Liver (tissue), 9 donors: ENCODE data around the gene ADGRV1. TPM values are rescaled to one million over a fixed set of nuclear protein-coding genes. Genes with fewer than 3 reads are reported as not detected.
A peak's percentile ranks its signal among the peaks of the same experiment; 100 is the strongest.

ENCODE experiments used
- DNase-seq: peaks from one replicate; pipeline ENCODE4 v3.0.0-alpha.2; 2017; ENCODE audit warnings: low spot score
- H3K27ac ChIP-seq, 2 donors: one replicate each; pipeline ENCODE4 v1.7.0; 2013; ENCODE audit warnings: inconsistent platforms in 2 of 2, low read length in 2 of 2, control low read depth in 1 of 2, low read depth in 1 of 2, mild to moderate bottlenecking in 1 of 2
- H3K27me3 ChIP-seq, 4 donors: one replicate each; pipeline versions ENCODE4 v1.6.1 to v1.7.0; 2013; ENCODE audit warnings: low read length in 3 of 4, inconsistent platforms in 1 of 4, mild to moderate bottlenecking in 1 of 4, moderate library complexity in 1 of 4; ENCODE audit not compliant: control insufficient read depth in 4 of 4, insufficient read depth in 4 of 4
- H3K36me3 ChIP-seq, 4 donors: one replicate each; pipeline versions ENCODE4 v1.6.1 to v1.7.0; 2013; ENCODE audit warnings: low read length in 3 of 4, mild to moderate bottlenecking in 3 of 4, low read depth in 1 of 4, moderate library complexity in 1 of 4; ENCODE audit not compliant: control insufficient read depth in 4 of 4, insufficient read depth in 3 of 4
- H3K4me1 ChIP-seq, 4 donors: one replicate each; pipeline versions ENCODE4 v1.6.1 to v1.7.0; 2013; ENCODE audit warnings: low read length in 3 of 4, mild to moderate bottlenecking in 3 of 4, moderate library complexity in 1 of 4; ENCODE audit not compliant: control insufficient read depth in 4 of 4, insufficient read depth in 4 of 4
- H3K4me3 ChIP-seq, 3 donors: one replicate each; pipeline versions ENCODE4 v1.6.1 to v1.7.0; 2013; ENCODE audit warnings: low read length in 3 of 3, control low read depth in 1 of 3, low read depth in 1 of 3, mild to moderate bottlenecking in 1 of 3
- H3K9ac ChIP-seq, 2 donors: one replicate each; pipeline ENCODE4 v1.7.0; 2013; ENCODE audit warnings: low read length in 2 of 2, mild to moderate bottlenecking in 2 of 2, moderate library complexity in 2 of 2, control low read depth in 1 of 2, low read depth in 1 of 2
- H3K9me3 ChIP-seq, 4 donors: one replicate each; pipeline versions ENCODE4 v1.6.1 to v1.7.0; 2013; ENCODE audit warnings: low read length in 3 of 4; ENCODE audit not compliant: control insufficient read depth in 4 of 4
- ATF3 ChIP-seq: IDR thresholded peaks from 2 replicates; pipeline ENCODE4 v1.6.1; 2016; ENCODE audit warnings: antibody characterized with exemption
- EGR1 ChIP-seq, 2 donors: IDR thresholded peaks; 2 replicates each; pipeline ENCODE4 v1.6.1; 2016 to 2018; ENCODE audit warnings: antibody characterized with exemption in 2 of 2, low read depth in 2 of 2
- FOXA1 ChIP-seq: IDR thresholded peaks from 2 replicates; pipeline ENCODE4 v1.6.1; 2016; ENCODE audit warnings: antibody characterized with exemption
- FOXA2 ChIP-seq: IDR thresholded peaks from 2 replicates; pipeline ENCODE4 v1.6.1; 2016; ENCODE audit warnings: antibody characterized with exemption
- GABPA ChIP-seq, 2 donors: IDR thresholded peaks in 1 of 2; conservative IDR thresholded peaks in 1 of 2; 2 replicates each; pipeline ENCODE4 v1.6.1; 2016; ENCODE audit warnings: antibody characterized with exemption in 2 of 2, mild to moderate bottlenecking in 1 of 2, moderate library complexity in 1 of 2
- HNF4A ChIP-seq, 2 donors: conservative IDR thresholded peaks; 2 replicates each; pipeline ENCODE4 v1.6.1; 2016; ENCODE audit warnings: antibody characterized with exemption in 2 of 2, mild to moderate bottlenecking in 2 of 2
- HNF4G ChIP-seq: IDR thresholded peaks from 2 replicates; pipeline ENCODE4 v1.6.1; 2016; ENCODE audit warnings: antibody characterized with exemption
- JUND ChIP-seq, 2 donors: IDR thresholded peaks; 2 replicates each; pipeline ENCODE4 v1.6.1; 2016; ENCODE audit warnings: antibody characterized with exemption in 2 of 2
- NR2F2 ChIP-seq: IDR thresholded peaks from 2 replicates; pipeline ENCODE4 v1.6.1; 2016; ENCODE audit warnings: antibody characterized with exemption
- RAD21 ChIP-seq, 2 donors: IDR thresholded peaks; 2 replicates each; pipeline ENCODE4 v1.6.1; 2016; ENCODE audit warnings: antibody characterized with exemption in 2 of 2, mild to moderate bottlenecking in 2 of 2
- REST ChIP-seq: IDR thresholded peaks from 2 replicates; pipeline ENCODE4 v1.6.1; 2016; ENCODE audit warnings: antibody characterized with exemption, mild to moderate bottlenecking
- RXRA ChIP-seq, 2 donors: IDR thresholded peaks; 2 replicates each; pipeline ENCODE4 v1.6.1; 2017 to 2018; ENCODE audit warnings: antibody characterized with exemption in 2 of 2, mild to moderate bottlenecking in 1 of 2
- SP1 ChIP-seq: IDR thresholded peaks from 2 replicates; pipeline ENCODE4 v1.6.1; 2018; ENCODE audit warnings: antibody characterized with exemption, mild to moderate bottlenecking
- TAF1 ChIP-seq: conservative IDR thresholded peaks from 2 replicates; pipeline ENCODE4 v1.6.1; 2016; ENCODE audit warnings: antibody characterized with exemption, mild to moderate bottlenecking
- YY1 ChIP-seq: IDR thresholded peaks from 2 replicates; pipeline ENCODE4 v1.6.1; 2016; ENCODE audit warnings: antibody characterized with exemption, mild to moderate bottlenecking
- WGBS: extraction: QIAGEN DNeasy Blood & Tissue Kit; methylation state at CpG from one replicate; pipeline ENCODE4 v1.1.7; 2013; 5-methylcytosine and 5-hydroxymethylcytosine counted together
- polyA plus RNA-seq, 2 donors: library from polyadenylated mRNA; stranded (reverse) in 1 of 2; unstranded in 1 of 2; fragments of 200-250 nt in 1 of 2; fragments of >200 nt in 1 of 2; fragmentation: Nextera tagmentation in 1 of 2; extraction: Ambion mirVana in 1 of 2; gene quantifications; one replicate each; pipeline versions ENCODE4 v1.2.1 to v1.2.3, GENCODE V29; 2013 to 2015
- total RNA-seq, 2 donors: library from RNA; depleted of rRNA; stranded (reverse); fragments of >200 nt; gene quantifications; one replicate each; pipeline ENCODE4 v1.2.3, GENCODE V29; 2014
- TF ChIP-seq, protein P1 (sequence below): IDR thresholded peaks from 2 replicates; pipeline ENCODE4 v1.6.1; 2016; ENCODE audit warnings: antibody characterized with exemption
- TF ChIP-seq, protein P2 (sequence below): fragments of 150-350 bp; IDR thresholded peaks from 2 replicates; pipeline ENCODE4 v1.5.1; 2017; ENCODE audit warnings: improper control_type of control experiment, low read depth, low read length; ENCODE audit not compliant: missing input control
- TF ChIP-seq, protein P3 (sequence below): IDR thresholded peaks from 2 replicates; pipeline ENCODE4 v1.6.1; 2016; ENCODE audit warnings: antibody characterized with exemption
- donor health status: healthy.
- donor health status: healthy.
- donor health status: healthy.
- donor health status: healthy.
- donor health status: healthy.

Gene ADGRV1
- total and polyA plus RNA-seq, 4 donors: 5.1 to 15.5 (median 9.6) TPM

- 3% methylated on average over 13 of the region's 13 CpGs for WGBS
- Histone ChIP-seq H3K36me3 (peaks cover 0 to under 1% (median 0%) of the 10 kb centered on the region in 4 donors), H3K4me1 (peaks cover 3 to 34% (median 18%) of the 10 kb centered on the region in 4 donors), H3K27ac (peak overlapping the region; percentile 93 to 99), H3K4me3 (peak overlapping the region; percentile 98 to 100 (median 99)), H3K9me3 (no peaks in the 10 kb centered on the region), H3K9ac (peak overlapping the region; percentile 85 to 95), H3K27me3 (peaks cover 0 to 3% (median 0%) of the 10 kb centered on the region in 4 donors)
- DNase-seq: peak; percentile 67
- TF ChIP-seq JUND (IDR thresholded peaks at IDR 0.05) (peak; percentile 15 to 62), GABPA (IDR thresholded peaks at IDR 0.05 in 1 of 2, conservative IDR thresholded peaks at IDR 0.05 in 1 of 2) (no peak), RXRA (IDR thresholded peaks at IDR 0.05) (peak; percentile 7), HNF4A (conservative IDR thresholded peaks at IDR 0.05) (peak; percentile 13 to 30), YY1 (peak; percentile 70), NR2F2 (no peak), REST (no peak), FOXA2 (peak; percentile 53), HNF4G (peak; percentile 16), FOXA1 (no peak), ATF3 (peak; percentile 26), RAD21 (IDR thresholded peaks at IDR 0.05) (peak; percentile 89 to 91), SP1 (no peak), EGR1 (IDR thresholded peaks at IDR 0.05; ENCODE audit: low read depth in 2 of 2) (no peak), TAF1 (no peak)
- TF ChIP-seq, protein P1, sequence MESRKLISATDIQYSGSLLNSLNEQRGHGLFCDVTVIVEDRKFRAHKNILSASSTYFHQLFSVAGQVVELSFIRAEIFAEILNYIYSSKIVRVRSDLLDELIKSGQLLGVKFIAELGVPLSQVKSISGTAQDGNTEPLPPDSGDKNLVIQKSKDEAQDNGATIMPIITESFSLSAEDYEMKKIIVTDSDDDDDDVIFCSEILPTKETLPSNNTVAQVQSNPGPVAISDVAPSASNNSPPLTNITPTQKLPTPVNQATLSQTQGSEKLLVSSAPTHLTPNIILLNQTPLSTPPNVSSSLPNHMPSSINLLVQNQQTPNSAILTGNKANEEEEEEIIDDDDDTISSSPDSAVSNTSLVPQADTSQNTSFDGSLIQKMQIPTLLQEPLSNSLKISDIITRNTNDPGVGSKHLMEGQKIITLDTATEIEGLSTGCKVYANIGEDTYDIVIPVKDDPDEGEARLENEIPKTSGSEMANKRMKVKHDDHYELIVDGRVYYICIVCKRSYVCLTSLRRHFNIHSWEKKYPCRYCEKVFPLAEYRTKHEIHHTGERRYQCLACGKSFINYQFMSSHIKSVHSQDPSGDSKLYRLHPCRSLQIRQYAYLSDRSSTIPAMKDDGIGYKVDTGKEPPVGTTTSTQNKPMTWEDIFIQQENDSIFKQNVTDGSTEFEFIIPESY: no peak
- TF ChIP-seq, protein P2, sequence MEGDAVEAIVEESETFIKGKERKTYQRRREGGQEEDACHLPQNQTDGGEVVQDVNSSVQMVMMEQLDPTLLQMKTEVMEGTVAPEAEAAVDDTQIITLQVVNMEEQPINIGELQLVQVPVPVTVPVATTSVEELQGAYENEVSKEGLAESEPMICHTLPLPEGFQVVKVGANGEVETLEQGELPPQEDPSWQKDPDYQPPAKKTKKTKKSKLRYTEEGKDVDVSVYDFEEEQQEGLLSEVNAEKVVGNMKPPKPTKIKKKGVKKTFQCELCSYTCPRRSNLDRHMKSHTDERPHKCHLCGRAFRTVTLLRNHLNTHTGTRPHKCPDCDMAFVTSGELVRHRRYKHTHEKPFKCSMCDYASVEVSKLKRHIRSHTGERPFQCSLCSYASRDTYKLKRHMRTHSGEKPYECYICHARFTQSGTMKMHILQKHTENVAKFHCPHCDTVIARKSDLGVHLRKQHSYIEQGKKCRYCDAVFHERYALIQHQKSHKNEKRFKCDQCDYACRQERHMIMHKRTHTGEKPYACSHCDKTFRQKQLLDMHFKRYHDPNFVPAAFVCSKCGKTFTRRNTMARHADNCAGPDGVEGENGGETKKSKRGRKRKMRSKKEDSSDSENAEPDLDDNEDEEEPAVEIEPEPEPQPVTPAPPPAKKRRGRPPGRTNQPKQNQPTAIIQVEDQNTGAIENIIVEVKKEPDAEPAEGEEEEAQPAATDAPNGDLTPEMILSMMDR: peak; percentile 78
- TF ChIP-seq, protein P3, sequence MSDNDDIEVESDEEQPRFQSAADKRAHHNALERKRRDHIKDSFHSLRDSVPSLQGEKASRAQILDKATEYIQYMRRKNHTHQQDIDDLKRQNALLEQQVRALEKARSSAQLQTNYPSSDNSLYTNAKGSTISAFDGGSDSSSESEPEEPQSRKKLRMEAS: peak; percentile 26
Measured at GRCh38 chr5:90529939-90530677, 28.5 kb upstream of the ADGRV1 start.
